ENCODE data around the gene ERCC4.

GRCh38 chr16:13907431-13907830 is 12.5 kb upstream of the ERCC4 start:
- TF ChIP-seq SUZ12 (IDR thresholded peaks at IDR 0.05; ENCODE audit: extremely low read depth, insufficient read depth, insufficient read length), result no peak
- TF ChIP-seq YY1 (IDR thresholded peaks at IDR 0.05; ENCODE audit: insufficient read depth, insufficient read length), result no peak

Measured in NT2/D1 (cell line).